Lung (tissue), 12 donors: Measurements from ENCODE around the gene BRAF. TPM values are rescaled to one million over a fixed set of nuclear protein-coding genes. Genes with fewer than 3 reads are reported as not detected.
"Not testable (repeated sequence)": the region's sequence is repeated elsewhere in the genome, so short reads cannot be mapped to it uniquely, and the experiment has no call there.

Experiments used
- ATAC-seq: fragments of 200-7000 bp; cut with Tn5 transposase; one replicate; pipeline ENCODE4 v1.9.1; 2020; ENCODE audit warnings: moderate number of reproducible peaks; ENCODE audit not compliant: insufficient read depth, low FRiP score
- DNase-seq, 3 donors: peaks; one replicate each; pipeline ENCODE4 v3.0.0-alpha.2; 2013 to 2017
- H3K27ac ChIP-seq, 2 donors: one replicate each; pipeline ENCODE4 v1.5.1; 2013; ENCODE audit warnings: mild to moderate bottlenecking in 2 of 2, moderate library complexity in 2 of 2, control low read depth in 1 of 2, inconsistent platforms in 1 of 2, low read depth in 1 of 2, low read length in 1 of 2
- H3K27me3 ChIP-seq, 3 donors: one replicate each; pipeline ENCODE4 v1.5.1; 2013; ENCODE audit warnings: low read length in 2 of 3; ENCODE audit not compliant: control insufficient read depth in 3 of 3, insufficient read depth in 3 of 3
- H3K36me3 ChIP-seq, 4 donors: one replicate each; pipeline ENCODE4 v1.5.1; 2013; ENCODE audit warnings: low read length in 4 of 4, mild to moderate bottlenecking in 1 of 4, moderate library complexity in 1 of 4; ENCODE audit not compliant: control insufficient read depth in 4 of 4, insufficient read depth in 4 of 4
- H3K4me1 ChIP-seq, 5 donors: one replicate each; pipeline ENCODE4 v1.5.1; 2013; ENCODE audit warnings: low read length in 5 of 5, mild to moderate bottlenecking in 2 of 5, moderate library complexity in 1 of 5; ENCODE audit not compliant: control insufficient read depth in 5 of 5, insufficient read depth in 5 of 5
- H3K4me3 ChIP-seq: one replicate; pipeline ENCODE4 v1.5.1; 2013; ENCODE audit warnings: mild to moderate bottlenecking, control low read depth, moderate library complexity
- H3K9ac ChIP-seq, 2 donors: one replicate each; pipeline ENCODE4 v1.5.1; 2013; ENCODE audit warnings: low read length in 2 of 2, control low read depth in 1 of 2; ENCODE audit not compliant: insufficient read depth in 1 of 2
- H3K9me3 ChIP-seq, 4 donors: one replicate each; pipeline ENCODE4 v1.5.1; 2013; ENCODE audit warnings: low read length in 3 of 4, mild to moderate bottlenecking in 1 of 4, moderate library complexity in 1 of 4; ENCODE audit not compliant: control insufficient read depth in 4 of 4, insufficient read depth in 3 of 4
- WGBS, 2 donors: extraction: QIAGEN DNeasy Blood & Tissue Kit; methylation state at CpG; one replicate each; pipeline ENCODE4 v1.1.7; 2013; 5-methylcytosine and 5-hydroxymethylcytosine counted together
- polyA plus RNA-seq, 2 donors: library from polyadenylated mRNA; stranded (reverse); fragments of 200-250 nt; gene quantifications; one replicate each; pipeline ENCODE4 v1.2.1, GENCODE V29; 2013
- total RNA-seq, 2 donors: library from RNA; depleted of rRNA in 1 of 2; stranded (reverse); fragments of >200 nt in 1 of 2; gene quantifications; one replicate each; pipeline ENCODE4 v1.2.1, GENCODE V29; 2014 to 2021
- TF ChIP-seq, protein P1 (sequence below): IDR thresholded peaks from 2 replicates; pipeline ENCODE4 v1.5.1; 2012; ENCODE audit warnings: mild to moderate bottlenecking; ENCODE audit errors: control extremely low read depth, extremely low read depth
- donor health status: control.
- donor health status: control.
- donor health status: Bipolar disorder and iron deficiency.
- donor health status: healthy.
- donor health status: DM: yes; HTN: yes; CAD: no.

BRAF gene
- total and polyA plus RNA-seq, 4 donors: 6.5 to 111 (median 22.3) TPM

DNA sequence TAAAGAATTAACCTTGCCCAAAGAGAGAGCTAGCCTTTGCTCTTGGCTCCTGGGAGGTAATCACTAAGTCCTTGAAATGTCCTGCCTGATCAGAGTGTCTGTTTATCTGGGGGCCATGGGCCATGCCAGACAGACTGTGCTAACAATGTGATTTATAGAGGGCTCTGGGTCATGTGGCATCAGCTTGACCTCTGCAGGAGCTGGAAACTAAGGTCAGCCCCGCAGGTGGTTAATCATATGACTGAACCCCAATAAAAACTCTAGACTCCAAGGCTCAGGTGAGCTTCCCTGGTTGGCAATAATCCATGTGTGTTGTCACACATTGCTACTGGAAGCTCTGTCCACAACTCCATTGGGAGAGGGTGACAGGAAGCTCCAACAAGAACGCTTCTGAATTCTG is 180.7 kb downstream of the BRAF start:
- Histone ChIP-seq H3K4me3 (no peak overlapping the region), H3K9me3 (no peaks in the 10 kb centered on the region), H3K27ac (no peak overlapping the region), H3K36me3 (peaks cover 3 to 12% (median 5%) of the 10 kb centered on the region in 4 donors), H3K27me3 (no peaks in the 10 kb centered on the region), H3K4me1 (no peaks in the 10 kb centered on the region), H3K9ac (no peak overlapping the region)
- WGBS, 2 donors: 97 to 98% methylated on average over 2 of the region's 2 CpGs
- DNase-seq (no peak), ATAC-seq (no peak)
- TF ChIP-seq, protein P1, sequence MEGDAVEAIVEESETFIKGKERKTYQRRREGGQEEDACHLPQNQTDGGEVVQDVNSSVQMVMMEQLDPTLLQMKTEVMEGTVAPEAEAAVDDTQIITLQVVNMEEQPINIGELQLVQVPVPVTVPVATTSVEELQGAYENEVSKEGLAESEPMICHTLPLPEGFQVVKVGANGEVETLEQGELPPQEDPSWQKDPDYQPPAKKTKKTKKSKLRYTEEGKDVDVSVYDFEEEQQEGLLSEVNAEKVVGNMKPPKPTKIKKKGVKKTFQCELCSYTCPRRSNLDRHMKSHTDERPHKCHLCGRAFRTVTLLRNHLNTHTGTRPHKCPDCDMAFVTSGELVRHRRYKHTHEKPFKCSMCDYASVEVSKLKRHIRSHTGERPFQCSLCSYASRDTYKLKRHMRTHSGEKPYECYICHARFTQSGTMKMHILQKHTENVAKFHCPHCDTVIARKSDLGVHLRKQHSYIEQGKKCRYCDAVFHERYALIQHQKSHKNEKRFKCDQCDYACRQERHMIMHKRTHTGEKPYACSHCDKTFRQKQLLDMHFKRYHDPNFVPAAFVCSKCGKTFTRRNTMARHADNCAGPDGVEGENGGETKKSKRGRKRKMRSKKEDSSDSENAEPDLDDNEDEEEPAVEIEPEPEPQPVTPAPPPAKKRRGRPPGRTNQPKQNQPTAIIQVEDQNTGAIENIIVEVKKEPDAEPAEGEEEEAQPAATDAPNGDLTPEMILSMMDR: no peak

DNA sequence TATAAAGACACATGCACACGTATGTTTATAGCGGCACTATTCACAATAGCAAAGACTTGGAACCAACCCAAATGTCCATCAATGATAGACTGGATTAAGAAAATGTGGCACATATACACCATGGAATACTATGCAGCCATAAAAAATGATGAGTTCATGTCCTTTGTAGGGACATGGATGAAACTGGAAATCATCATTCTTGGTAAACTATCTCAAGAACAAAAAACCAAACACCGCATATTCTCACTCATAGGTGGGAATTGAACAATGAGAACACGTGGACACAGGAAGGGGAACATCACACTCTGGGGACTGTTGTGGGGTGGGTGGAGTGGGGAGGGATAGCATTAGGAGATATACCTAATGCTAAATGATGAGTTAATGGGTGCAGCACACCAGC is 181.5 kb downstream of the BRAF start:
- H3K27ac ChIP-seq, DNase-seq, H3K27me3 ChIP-seq, H3K4me1 ChIP-seq, H3K9me3 ChIP-seq, ATAC-seq, H3K9ac ChIP-seq, H3K4me3 ChIP-seq: not testable (repeated sequence)
- WGBS, 2 donors: 75 to 100% methylated on average over 2 of the region's 4 CpGs
- peaks cover 3 to 13% (median 6%) of the 10 kb centered on the region in 4 donors for H3K36me3 ChIP-seq

DNA sequence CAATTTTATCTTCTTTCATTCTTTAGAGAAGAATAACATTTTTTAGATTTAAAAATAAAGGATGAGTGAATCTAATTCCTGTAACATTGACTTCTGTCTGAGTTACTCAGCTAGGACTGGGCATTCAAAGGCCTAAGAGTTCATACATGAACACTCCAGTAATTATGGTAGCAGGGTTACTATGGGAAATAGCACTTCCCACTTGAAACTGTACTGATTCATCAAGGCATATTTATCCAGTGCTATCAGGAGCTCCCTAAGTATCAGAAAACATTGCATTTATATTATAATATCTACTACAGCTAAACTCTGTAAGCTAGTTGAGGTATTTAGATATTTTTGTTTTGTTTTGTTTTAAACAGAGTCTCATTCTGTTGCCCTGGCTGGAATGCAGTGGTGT is 186.4 kb downstream of the BRAF start:
- Histone ChIP-seq H3K36me3 (peaks cover 3 to 7% (median 5%) of the 10 kb centered on the region in 4 donors), H3K9me3 (no peaks in the 10 kb centered on the region)
- ATAC-seq: no peak

DNA sequence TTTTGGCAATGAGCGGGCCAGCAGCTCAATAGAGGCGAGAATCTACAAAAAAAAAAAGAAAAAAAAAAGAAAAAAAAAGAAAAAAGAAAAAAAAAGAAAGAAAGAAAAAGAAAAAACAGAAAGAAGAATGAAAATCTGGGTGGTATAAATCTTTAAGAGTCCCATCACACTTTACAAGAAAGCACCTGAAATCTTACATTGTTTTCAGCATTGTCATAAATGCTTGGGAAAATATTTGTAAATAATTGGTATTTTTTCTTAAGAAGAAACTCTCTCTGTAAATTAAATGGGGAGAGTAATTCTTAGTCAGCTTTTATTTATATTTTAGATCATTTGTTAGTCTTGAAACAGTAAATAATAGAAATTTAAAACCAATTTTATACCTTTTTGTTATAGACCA is 190.0 kb downstream of the BRAF start:
- DNase-seq (no peak), ATAC-seq (no peak)
- Histone ChIP-seq H3K9ac (no peak overlapping the region), H3K27ac (no peak overlapping the region), H3K36me3 (peaks cover 0 to 7% (median 4%) of the 10 kb centered on the region in 4 donors), H3K4me3 (no peak overlapping the region), H3K4me1 (no peaks in the 10 kb centered on the region), H3K9me3 (no peaks in the 10 kb centered on the region), H3K27me3 (no peaks in the 10 kb centered on the region)
- 95 to 100% methylated on average over 2 of the region's 2 CpGs for WGBS, 2 donors
- TF ChIP-seq, protein P1: no peak

More for the DNA sequence above, 186.4 kb downstream of the BRAF start:
- TF ChIP-seq, protein P1: no peak
- no peak for DNase-seq
- H3K4me1 ChIP-seq: no peaks in the 10 kb centered on the region
- H3K27ac ChIP-seq: no peak overlapping the region
- no peaks in the 10 kb centered on the region for H3K27me3 ChIP-seq
- no peak overlapping the region for H3K9ac ChIP-seq
- H3K4me3 ChIP-seq: no peak overlapping the region
